ENCODE measurements around the gene CLHC1. TPM values are rescaled to one million over a fixed set of nuclear protein-coding genes. Genes with fewer than 3 reads are reported as not detected.

Gene CLHC1
- total RNA-seq, 1 experiment from 2014 or later: 9.2 TPM

DNA sequence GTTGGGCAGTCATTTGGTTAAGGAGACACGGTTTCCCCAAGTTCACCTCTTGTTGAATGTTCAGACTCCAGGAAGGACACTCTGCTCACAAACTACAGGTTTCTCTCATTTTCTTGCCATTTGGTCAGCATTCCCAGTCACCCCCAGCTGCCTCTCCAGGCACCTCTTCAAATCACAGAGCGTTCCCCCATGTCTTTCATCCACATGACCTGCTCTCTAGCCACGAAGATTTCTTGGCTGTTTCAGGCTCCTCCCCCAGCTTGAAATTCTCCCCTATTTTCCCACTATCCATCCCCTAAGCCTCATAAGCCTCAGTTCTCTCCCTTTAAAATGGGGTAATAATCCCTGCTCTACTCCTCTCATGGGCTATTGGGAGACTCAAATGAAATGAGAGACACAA is 92.8 kb downstream of the CLHC1 start:
- no peak overlapping the region for H2BK120ac ChIP-seq (ENCODE audit: low read depth, low read length, poor library complexity, severe bottlenecking)
- H3K27ac Mint-ChIP-seq: no peak overlapping the region
- DNase-seq: no peak
- no peak overlapping the region for H2BK12ac ChIP-seq (ENCODE audit: insufficient read length, low read depth, low read length)
- no peaks in the 10 kb centered on the region for H3K9me3 Mint-ChIP-seq
- no peaks in the 10 kb centered on the region for H3K23me2 ChIP-seq (ENCODE audit: insufficient read length, low read depth, low read length, poor library complexity, severe bottlenecking)
- H3K4me3 Mint-ChIP-seq: no peak overlapping the region
- H3K27me3 Mint-ChIP-seq (ENCODE audit: low read depth): no peaks in the 10 kb centered on the region; the same call in none of the 2 replicates
- no peaks in the 10 kb centered on the region for H4K20me1 ChIP-seq (ENCODE audit: control insufficient read depth, insufficient read depth, insufficient read length)
- no peak overlapping the region for H2AFZ ChIP-seq (ENCODE audit: low read length)
- no peak overlapping the region for H3T11ph ChIP-seq (ENCODE audit: low read length)
- no peak overlapping the region for H3K18ac ChIP-seq (ENCODE audit: insufficient read length, low read depth, low read length)
- H3K9ac ChIP-seq (ENCODE audit: extremely low read depth, insufficient read length, low read length): no peak overlapping the region
- H4K8ac ChIP-seq (replicated peaks; ENCODE audit: insufficient read length, low read depth, low read length): no peak overlapping the region
- H2AK5ac ChIP-seq (ENCODE audit: insufficient read length, low read length): no peak overlapping the region
- H3K9me3 ChIP-seq (ENCODE audit: control insufficient read depth, low read depth, low read length): no peaks in the 10 kb centered on the region
- no peaks in the 10 kb centered on the region for H3K79me1 ChIP-seq (ENCODE audit: insufficient read depth, low read depth, low read length, poor library complexity, severe bottlenecking)
- no peak overlapping the region for H3K4me2 ChIP-seq (ENCODE audit: insufficient read depth, insufficient read length, low read length)
- no peak overlapping the region for H2BK20ac ChIP-seq (ENCODE audit: low read depth, low read length, poor library complexity, severe bottlenecking)
- WGBS (ENCODE audit: extremely low coverage, insufficient read length, low lambda C conversion rate): no CpG with 5 or more reads among the region's 3 CpGs
- no peaks in the 10 kb centered on the region for H3K79me2 ChIP-seq (ENCODE audit: insufficient read depth, low read length)
- H3K27ac ChIP-seq (ENCODE audit: insufficient read length, low read depth, low read length): no peak overlapping the region
- no peaks in the 10 kb centered on the region for H3K27me3 ChIP-seq (ENCODE audit: insufficient read depth, low read length)
- H3K4me1 ChIP-seq (ENCODE audit: insufficient read depth, low read length): peaks cover 6% of the 10 kb centered on the region; the same call in 1 of the 2 replicates
- H4K5ac ChIP-seq (ENCODE audit: insufficient read length, low read depth, low read length): no peak overlapping the region
- H3K23ac ChIP-seq (ENCODE audit: insufficient read length, low read depth, low read length): no peak overlapping the region
- H3K4me1 Mint-ChIP-seq: peaks cover 48 to 56% of the 10 kb centered on the region in 2 experiments
- H3K56ac ChIP-seq (ENCODE audit: insufficient read length, low read depth, low read length): no peak overlapping the region
- TF ChIP-seq CTCF (conservative IDR thresholded peaks at IDR 0.05): no peak
- H2BK5ac ChIP-seq (ENCODE audit: insufficient read length, low read length): no peak overlapping the region
- no peak overlapping the region for H4K91ac ChIP-seq (ENCODE audit: insufficient read length, low read depth, low read length)
- no peaks in the 10 kb centered on the region for H3K36me3 Mint-ChIP-seq (ENCODE audit: insufficient read depth in 1 of 3, low read depth in 3 of 3)
- H3K14ac ChIP-seq (ENCODE audit: insufficient read depth, low read length): no peak overlapping the region
- H3K4ac ChIP-seq (ENCODE audit: low read depth, low read length): no peak overlapping the region
- H2BK15ac ChIP-seq (ENCODE audit: low read depth, low read length): no peak overlapping the region

Measured in H9 (cell line).